HFFc6 (cell line): ENCODE measurements around the gene PRKAG2. TPM values are rescaled to one million over a fixed set of nuclear protein-coding genes. Genes with fewer than 3 reads are reported as not detected.
"Not testable (repeated sequence)": the region's sequence is repeated elsewhere in the genome, so short reads cannot be mapped to it uniquely, and the experiment has no call there.

Experiments used
- DNase-seq: peaks from one replicate; pipeline ENCODE4 v3.0.0-alpha.2; 2018
- H3K27ac Mint-ChIP-seq: 2 replicates; pipeline ENCODE4 v1.8.0; 2020; ENCODE audit warnings: mild to moderate bottlenecking, mixed read lengths
- H3K27me3 Mint-ChIP-seq: 2 replicates; pipeline ENCODE4 v1.8.0; 2021; ENCODE audit warnings: mild to moderate bottlenecking, moderate library complexity, mixed read lengths; ENCODE audit not compliant: insufficient read depth
- H3K36me3 Mint-ChIP-seq: 2 replicates; pipeline ENCODE4 v1.8.0; 2021; ENCODE audit warnings: low read depth, mixed read lengths
- H3K4me1 Mint-ChIP-seq: 2 replicates; pipeline ENCODE4 v1.8.0; 2020; ENCODE audit warnings: low read depth, mixed read lengths
- H3K4me3 Mint-ChIP-seq: 2 replicates; pipeline ENCODE4 v1.8.0; 2020; ENCODE audit warnings: mild to moderate bottlenecking, moderate library complexity, mixed read lengths
- H3K9me3 Mint-ChIP-seq: 2 replicates; pipeline ENCODE4 v1.8.0; 2020; ENCODE audit warnings: mild to moderate bottlenecking, mixed read lengths
- total RNA-seq, 6 experiments: library from RNA; stranded (reverse); fragmentation: NEBNext Ultra II Directional; extraction: Animal tissue kit (Norgen Biotek cat#: 25700); gene quantifications; 2 replicates in 1 of 6; 3 replicates in 5 of 6; pipeline ENCODE4 v1.2.3, GENCODE V29; 2021
- TF ChIP-seq, protein P1 (sequence below): fragments of 200-600 bp; sonication (generic); IDR thresholded peaks from 2 replicates; pipeline ENCODE4 v1.5.0; 2021; ENCODE audit warnings: antibody characterized with exemption, mild to moderate bottlenecking

Gene PRKAG2
- total RNA-seq, 6 experiments from 2014 or later: 15.1 to 19.2 (median 18.4) TPM

DNA sequence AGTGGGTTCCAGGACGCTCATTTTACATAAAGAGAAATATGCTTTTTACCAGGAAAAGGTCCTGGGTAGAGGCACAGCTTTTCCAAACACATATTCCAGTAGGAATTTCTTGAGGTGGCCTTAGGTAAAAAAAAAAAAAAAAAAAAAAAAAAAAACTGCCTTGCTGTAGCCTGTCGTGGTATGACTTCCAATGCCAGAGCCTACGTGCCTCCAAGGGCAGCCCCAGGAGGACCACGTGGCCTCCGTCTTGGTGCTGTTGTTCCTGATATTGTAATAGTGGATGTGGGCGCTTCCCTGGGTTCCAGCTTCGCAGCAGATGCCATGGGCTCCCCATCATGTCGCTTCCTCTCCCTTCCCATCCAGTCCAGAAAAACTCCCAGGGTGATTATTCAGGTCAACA lies 49.3 kb downstream of the PRKAG2 start:
- Mint-ChIP-seq H3K27me3 (peaks cover 33% of the 10 kb centered on the region), H3K9me3 (no peaks in the 10 kb centered on the region), H3K27ac (no peak overlapping the region), H3K4me1 (no peaks in the 10 kb centered on the region), H3K36me3 (no peaks in the 10 kb centered on the region), H3K4me3 (no peak overlapping the region)
- TF ChIP-seq, protein P1, sequence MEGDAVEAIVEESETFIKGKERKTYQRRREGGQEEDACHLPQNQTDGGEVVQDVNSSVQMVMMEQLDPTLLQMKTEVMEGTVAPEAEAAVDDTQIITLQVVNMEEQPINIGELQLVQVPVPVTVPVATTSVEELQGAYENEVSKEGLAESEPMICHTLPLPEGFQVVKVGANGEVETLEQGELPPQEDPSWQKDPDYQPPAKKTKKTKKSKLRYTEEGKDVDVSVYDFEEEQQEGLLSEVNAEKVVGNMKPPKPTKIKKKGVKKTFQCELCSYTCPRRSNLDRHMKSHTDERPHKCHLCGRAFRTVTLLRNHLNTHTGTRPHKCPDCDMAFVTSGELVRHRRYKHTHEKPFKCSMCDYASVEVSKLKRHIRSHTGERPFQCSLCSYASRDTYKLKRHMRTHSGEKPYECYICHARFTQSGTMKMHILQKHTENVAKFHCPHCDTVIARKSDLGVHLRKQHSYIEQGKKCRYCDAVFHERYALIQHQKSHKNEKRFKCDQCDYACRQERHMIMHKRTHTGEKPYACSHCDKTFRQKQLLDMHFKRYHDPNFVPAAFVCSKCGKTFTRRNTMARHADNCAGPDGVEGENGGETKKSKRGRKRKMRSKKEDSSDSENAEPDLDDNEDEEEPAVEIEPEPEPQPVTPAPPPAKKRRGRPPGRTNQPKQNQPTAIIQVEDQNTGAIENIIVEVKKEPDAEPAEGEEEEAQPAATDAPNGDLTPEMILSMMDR: no peak
- no peak for DNase-seq

DNA sequence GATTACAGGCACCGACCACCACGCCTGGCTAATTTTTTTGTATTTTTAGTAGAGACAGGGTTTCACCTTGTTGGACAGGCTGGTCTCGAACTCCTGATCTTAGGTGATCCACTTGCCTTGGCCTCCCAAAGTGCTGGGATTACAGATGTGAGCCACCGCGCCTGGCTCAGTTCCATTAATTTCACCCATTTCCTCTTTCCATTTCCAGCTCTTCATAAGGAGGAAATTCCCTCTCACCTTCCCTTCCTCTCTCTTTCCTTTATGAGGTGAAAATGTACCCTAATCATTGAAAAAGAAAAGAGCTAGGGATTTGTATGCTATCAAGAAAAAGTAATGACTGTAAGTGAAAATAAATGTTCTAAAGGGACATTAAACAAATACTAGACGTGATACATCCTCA lies 50.6 kb downstream of the PRKAG2 start:
- not testable (repeated sequence) for DNase-seq, H3K4me1 Mint-ChIP-seq, H3K36me3 Mint-ChIP-seq, H3K9me3 Mint-ChIP-seq, H3K27ac Mint-ChIP-seq, H3K4me3 Mint-ChIP-seq
- H3K27me3 Mint-ChIP-seq: peaks cover 36% of the 10 kb centered on the region

DNA sequence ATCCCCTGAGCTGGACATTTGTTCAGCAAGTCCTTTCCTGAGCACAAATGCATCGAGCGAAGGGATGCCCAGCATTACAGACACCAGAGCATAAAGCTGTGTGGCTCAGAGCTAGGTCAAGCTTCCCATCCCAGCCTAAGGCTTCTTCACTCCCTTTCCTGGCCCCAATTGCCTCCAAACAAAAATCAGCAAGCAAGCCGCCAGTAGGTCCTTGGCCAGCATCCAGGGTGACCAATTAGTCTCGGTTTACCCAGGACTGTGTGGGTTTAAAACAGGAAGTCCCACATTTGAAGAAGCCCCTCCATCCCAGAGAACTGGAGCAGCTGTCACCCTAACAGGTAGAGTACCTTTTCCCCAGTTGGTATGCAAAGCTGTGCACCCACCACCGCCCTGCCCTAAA lies 51.2 kb downstream of the PRKAG2 start:
- Mint-ChIP-seq H3K27ac (no peak overlapping the region), H3K4me1 (no peaks in the 10 kb centered on the region), H3K4me3 (no peak overlapping the region), H3K27me3 (peaks cover 36% of the 10 kb centered on the region), H3K36me3 (no peaks in the 10 kb centered on the region), H3K9me3 (no peaks in the 10 kb centered on the region)
- TF ChIP-seq, protein P1: no peak
- no peak for DNase-seq

DNA sequence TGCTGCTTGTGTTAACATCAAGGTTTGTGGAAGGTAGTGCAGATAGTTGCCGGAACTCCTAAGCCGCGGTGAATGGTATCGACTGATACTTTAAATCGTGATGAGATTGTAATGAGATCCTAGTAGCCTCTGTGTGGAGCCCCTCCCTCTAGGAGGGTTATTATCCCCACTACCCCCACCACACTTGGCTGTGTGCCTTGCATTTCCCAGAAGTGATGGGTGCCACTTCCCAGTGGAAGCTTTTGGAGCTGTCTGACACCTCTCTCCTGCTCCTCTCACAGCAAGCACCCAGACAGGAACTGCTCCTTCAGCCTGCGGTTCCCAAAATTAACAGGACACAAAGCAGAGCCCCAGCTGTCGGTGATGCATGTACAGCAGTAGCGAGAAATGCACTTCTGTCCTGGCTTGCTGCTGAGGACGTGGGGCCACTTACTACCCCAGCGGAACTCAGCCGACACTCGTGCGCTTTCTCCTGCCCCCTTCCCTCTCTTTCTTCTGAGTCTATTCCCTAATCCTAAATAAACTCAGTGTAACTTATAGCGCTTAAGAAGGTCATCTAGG lies 52.5 kb downstream of the PRKAG2 start:
- TF ChIP-seq, protein P1: no peak
- no peak for DNase-seq
- no peaks in the 10 kb centered on the region for H3K9me3 Mint-ChIP-seq
- H3K4me1 Mint-ChIP-seq: no peaks in the 10 kb centered on the region
- H3K27me3 Mint-ChIP-seq: peaks cover 39% of the 10 kb centered on the region
- H3K36me3 Mint-ChIP-seq: no peaks in the 10 kb centered on the region
- H3K27ac Mint-ChIP-seq: no peak overlapping the region
- no peak overlapping the region for H3K4me3 Mint-ChIP-seq

DNA sequence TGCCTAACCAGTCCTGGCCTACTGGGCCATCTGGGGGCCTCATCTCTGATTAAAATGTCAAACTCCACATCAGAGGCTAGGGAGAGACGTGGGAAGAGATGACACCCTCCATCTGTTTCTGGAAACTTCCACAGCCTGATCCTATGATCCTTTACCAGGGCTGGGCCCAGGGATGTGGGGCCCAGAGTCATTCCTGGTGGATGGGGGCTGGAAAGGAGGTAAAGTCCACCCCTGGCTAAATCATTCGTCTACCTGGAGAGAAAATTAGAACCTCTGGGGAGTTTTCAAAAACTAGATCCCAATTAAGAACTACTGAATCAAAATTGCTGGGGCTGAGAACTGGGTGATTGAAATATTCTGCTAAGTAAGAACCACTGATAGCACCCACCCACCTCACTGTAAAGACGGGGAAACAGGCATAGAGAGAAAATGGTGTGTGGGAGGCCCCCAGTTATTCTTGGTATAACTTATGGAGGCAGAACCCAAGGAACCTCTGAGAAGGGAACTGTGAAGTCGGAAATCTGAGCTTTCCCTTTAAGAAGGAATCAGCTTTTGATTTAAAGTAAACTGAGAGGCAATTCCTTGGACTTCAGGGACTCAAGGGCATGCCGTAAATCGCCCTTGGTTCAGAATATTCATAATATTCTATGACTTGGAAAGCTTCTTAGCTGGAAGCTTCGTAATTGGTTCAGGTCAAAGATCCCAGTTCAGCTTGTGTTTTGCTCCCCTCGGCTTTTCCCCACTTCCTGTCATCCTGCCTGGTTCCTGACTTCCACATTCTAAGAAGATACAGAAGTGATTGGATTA lies 53.1 kb downstream of the PRKAG2 start:
- Mint-ChIP-seq H3K4me3 (no peak overlapping the region), H3K36me3 (no peaks in the 10 kb centered on the region), H3K4me1 (no peaks in the 10 kb centered on the region), H3K27ac (no peak overlapping the region), H3K27me3 (peaks cover 40% of the 10 kb centered on the region), H3K9me3 (no peaks in the 10 kb centered on the region)
- DNase-seq: no peak
- TF ChIP-seq, protein P1: no peak

DNA sequence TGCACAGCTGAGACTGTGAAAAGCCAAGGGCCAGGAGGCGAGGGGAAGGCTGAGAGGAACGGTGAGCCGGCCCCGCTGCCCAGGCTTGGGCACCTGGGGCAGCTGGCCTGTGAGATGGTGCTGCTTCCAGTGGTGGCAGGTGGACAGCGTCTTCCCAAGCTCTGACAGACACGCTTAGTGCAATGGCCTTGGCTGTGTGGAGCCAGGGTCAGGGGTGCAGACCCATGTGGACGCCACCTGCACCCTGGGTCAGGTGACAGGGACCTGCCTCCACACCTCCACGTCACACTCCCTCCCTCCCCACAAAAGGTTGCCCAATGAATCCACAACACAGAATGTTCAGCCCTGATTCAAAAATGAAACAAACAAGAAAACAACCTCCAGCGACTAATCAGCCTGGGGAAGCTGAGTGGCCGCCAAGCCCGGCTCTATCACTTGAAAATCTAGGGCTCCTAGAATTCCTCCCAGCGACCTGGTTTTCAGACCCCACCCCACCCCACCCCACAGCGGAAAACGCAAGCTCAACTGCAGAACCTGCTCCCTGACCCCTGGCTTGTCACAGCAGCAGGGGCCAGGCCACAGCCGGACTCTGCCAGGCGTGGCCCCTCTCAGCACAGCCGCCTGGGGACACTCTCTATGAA lies 54.3 kb downstream of the PRKAG2 start:
- Mint-ChIP-seq H3K36me3 (no peaks in the 10 kb centered on the region), H3K4me1 (no peaks in the 10 kb centered on the region), H3K4me3 (no peak overlapping the region), H3K27ac (no peak overlapping the region), H3K27me3 (peaks cover 36% of the 10 kb centered on the region), H3K9me3 (no peaks in the 10 kb centered on the region)
- DNase-seq: no peak
- TF ChIP-seq, protein P1: no peak
